GM18505 (cell line): Measurements from ENCODE around the gene MRPL12.
"Not testable (repeated sequence)": the region's sequence is repeated elsewhere in the genome, so short reads cannot be mapped to it uniquely, and the experiment has no call there.

Source experiments
- ATAC-seq: cut with Tn5 transposase; IDR thresholded peaks from one replicate; pipeline ENCODE4 v1.9.1; 2021; ENCODE audit not compliant: unreplicated experiment
- POLR2A ChIP-seq: IDR thresholded peaks from 4 replicates; pipeline ENCODE4 v1.6.1; 2011; ENCODE audit warnings: borderline replicate concordance; ENCODE audit not compliant: insufficient read depth, insufficient read length; ENCODE audit errors: extremely low read depth

The MRPL12 gene

GRCh38 chr17:81672504-81672903 is 30.7 kb upstream of the MRPL12 start:
- no peak for ATAC-seq
- no peak for TF ChIP-seq POLR2A

- no peak for TF ChIP-seq POLR2A
- ATAC-seq = no peak
These were observed 30.2 kb upstream of the MRPL12 start for GRCh38 chr17:81672954-81673353.

- no peak for ATAC-seq
- no peak for TF ChIP-seq POLR2A
These were observed 29.5 kb upstream of the MRPL12 start for GRCh38 chr17:81673561-81674258.

- ATAC-seq = not testable (repeated sequence)
These were observed 27.5 kb upstream of the MRPL12 start for GRCh38 chr17:81675515-81676221.

GRCh38 chr17:81676906-81677305 is 26.3 kb upstream of the MRPL12 start:
- no peak for TF ChIP-seq POLR2A
- ATAC-seq = no peak

- no peak for ATAC-seq
- TF ChIP-seq POLR2A = no peak
These were observed 23.0 kb upstream of the MRPL12 start for GRCh38 chr17:81680150-81680549.

- ATAC-seq = no peak
- no peak for TF ChIP-seq POLR2A
These were observed 21.5 kb upstream of the MRPL12 start for GRCh38 chr17:81681672-81682071.

- ATAC-seq = no peak
- TF ChIP-seq POLR2A = no peak
These were observed 20.5 kb upstream of the MRPL12 start for GRCh38 chr17:81682565-81683207.

GRCh38 chr17:81683208-81683583 is 20.0 kb upstream of the MRPL12 start:
- no peak for TF ChIP-seq POLR2A
- ATAC-seq = no peak

- peak; percentile 87 for ATAC-seq
- TF ChIP-seq POLR2A = peak; percentile 73
These were observed 19.4 kb upstream of the MRPL12 start, which contains the start of the genes ARL16 and HGS for GRCh38 chr17:81683584-81684441. Gene ARL16 (minus strand): TSS chr17:81683797. CDS start chr17:81683753, 44 bp downstream. Gene HGS (plus strand): TSS chr17:81684011. CDS start chr17:81684067, 56 bp downstream.

GRCh38 chr17:81684442-81684911 is 18.7 kb upstream of the MRPL12 start:
- ATAC-seq = no peak
- TF ChIP-seq POLR2A = no peak

GRCh38 chr17:81685108-81685507 is 18.1 kb upstream of the MRPL12 start:
- no peak for ATAC-seq
- no peak for TF ChIP-seq POLR2A

GRCh38 chr17:81686614-81687013 is 16.6 kb upstream of the MRPL12 start:
- TF ChIP-seq POLR2A = no peak
- ATAC-seq = no peak
